SW480 (cell line): ENCODE results near the gene PRKCSH.
"Not testable (repeated sequence)": the region's sequence is repeated elsewhere in the genome, so short reads cannot be mapped to it uniquely, and the experiment has no call there.

Experiments used
- DNase-seq: peaks from one replicate; pipeline ENCODE4 v3.0.0-alpha.2; 2016; ENCODE audit warnings: low spot score

The PRKCSH gene, protein sequence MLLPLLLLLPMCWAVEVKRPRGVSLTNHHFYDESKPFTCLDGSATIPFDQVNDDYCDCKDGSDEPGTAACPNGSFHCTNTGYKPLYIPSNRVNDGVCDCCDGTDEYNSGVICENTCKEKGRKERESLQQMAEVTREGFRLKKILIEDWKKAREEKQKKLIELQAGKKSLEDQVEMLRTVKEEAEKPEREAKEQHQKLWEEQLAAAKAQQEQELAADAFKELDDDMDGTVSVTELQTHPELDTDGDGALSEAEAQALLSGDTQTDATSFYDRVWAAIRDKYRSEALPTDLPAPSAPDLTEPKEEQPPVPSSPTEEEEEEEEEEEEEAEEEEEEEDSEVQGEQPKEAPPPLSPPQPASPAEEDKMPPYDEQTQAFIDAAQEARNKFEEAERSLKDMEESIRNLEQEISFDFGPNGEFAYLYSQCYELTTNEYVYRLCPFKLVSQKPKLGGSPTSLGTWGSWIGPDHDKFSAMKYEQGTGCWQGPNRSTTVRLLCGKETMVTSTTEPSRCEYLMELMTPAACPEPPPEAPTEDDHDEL

DNA sequence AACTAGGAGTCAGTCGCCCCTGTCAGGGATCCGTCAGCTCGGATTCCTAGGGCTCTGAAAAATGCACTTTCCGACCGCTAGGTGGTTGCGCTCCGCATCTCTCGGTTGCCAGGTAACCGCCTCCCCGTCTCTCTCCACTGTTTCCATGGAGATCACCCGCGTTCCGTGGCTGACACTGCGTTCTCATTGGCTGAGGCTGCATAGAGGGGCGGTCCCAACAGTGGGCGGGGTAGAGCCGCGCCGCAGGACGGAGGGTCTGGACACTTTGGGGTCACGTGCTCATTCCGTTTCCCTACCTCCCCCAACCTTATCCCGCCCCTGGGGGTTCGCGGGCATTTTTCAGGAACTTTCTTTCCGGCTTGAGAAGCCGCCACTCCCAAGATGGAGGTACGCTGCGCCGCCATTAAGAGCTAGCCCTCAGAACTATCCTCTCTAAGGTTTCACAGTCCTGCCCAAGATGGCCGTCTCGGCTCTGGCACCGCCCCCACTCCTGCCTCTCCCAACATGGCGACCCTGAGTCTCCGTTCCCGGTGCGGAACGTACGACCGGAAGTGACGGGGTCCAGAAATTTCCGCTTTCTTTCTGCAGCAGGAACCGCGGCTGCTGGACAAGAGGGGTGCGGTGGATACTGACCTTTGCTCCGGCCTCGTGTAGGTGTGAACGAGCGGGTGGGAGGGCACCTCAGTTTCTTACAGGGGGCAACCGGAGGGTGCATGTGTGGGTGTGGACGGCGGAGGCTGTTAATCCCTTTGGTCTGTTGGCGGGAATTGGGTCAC, at the start of gene PRKCSH, which contains the start of gene ODAD3:
PRKCSH (plus strand) TSS at position 579 of the 776 bp plus-strand sequence. CDS start 483 bp downstream, outside the sequence.
ODAD3 (minus strand) TSS at position 65 of the 776 bp plus-strand sequence. CDS start 105 bp downstream, outside the sequence.
- peak; percentile 100 for DNase-seq

DNA sequence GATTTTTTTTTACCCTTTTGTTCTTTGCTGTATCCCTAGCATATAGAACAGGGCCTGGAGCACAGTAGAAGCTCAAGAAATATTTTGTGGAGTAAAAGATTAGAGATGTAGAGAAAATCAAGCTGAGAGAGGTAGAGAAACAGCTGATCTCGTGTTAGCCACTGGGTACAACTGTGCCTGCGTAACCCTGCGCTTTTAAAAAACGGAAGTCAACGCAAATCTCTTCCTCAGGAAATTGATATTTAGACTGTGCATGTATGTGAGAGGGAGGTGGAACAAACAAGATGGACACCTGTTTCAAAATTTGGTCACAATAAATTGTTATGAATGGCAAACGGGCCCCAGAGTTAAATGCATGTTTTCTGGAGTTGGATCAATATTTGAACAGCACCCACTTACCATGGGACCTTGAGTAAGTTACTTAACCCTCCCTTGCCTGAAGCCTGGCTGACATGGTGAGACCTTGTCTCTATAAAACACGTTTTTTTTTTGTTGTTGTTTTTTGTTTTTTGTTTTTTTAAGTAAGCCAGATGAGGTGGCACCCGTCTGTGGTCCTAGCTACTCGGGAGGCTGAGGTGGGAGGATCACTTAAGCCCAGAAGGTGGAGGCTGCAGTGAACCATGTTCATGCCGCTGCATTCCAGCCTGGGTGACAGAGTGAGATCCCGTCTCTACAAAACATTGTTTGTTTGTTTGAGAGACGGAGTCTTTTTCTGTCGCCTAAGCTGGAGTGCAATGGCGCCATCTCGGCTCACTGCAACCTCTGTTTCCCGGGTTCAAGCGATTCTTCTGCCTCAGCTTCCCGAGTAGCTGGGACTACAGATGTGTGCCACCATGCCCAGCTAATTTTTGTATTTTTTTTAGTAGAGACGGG, 48.0 kb upstream of the PRKCSH start:
- no peak for DNase-seq

DNA sequence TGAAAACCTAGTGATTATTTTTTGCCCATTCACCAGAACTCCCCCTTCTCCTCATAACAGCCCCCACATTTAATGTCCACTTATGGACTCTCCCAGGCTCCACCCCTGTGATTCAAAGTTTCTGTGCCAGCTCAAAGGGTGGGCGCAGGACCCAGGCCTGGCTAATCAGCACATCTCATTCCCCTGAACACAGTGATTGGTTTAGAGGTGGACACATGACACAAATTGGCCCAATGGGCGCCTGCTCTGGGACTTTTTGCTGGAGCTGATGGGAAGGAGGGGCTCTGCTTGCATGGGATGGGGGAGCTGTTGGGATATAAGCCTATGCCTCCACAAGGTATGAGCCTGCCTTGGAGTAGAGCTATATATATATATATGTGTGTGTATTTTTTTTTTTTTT, 45.1 kb upstream of the PRKCSH start:
- DNase-seq: no peak

DNA sequence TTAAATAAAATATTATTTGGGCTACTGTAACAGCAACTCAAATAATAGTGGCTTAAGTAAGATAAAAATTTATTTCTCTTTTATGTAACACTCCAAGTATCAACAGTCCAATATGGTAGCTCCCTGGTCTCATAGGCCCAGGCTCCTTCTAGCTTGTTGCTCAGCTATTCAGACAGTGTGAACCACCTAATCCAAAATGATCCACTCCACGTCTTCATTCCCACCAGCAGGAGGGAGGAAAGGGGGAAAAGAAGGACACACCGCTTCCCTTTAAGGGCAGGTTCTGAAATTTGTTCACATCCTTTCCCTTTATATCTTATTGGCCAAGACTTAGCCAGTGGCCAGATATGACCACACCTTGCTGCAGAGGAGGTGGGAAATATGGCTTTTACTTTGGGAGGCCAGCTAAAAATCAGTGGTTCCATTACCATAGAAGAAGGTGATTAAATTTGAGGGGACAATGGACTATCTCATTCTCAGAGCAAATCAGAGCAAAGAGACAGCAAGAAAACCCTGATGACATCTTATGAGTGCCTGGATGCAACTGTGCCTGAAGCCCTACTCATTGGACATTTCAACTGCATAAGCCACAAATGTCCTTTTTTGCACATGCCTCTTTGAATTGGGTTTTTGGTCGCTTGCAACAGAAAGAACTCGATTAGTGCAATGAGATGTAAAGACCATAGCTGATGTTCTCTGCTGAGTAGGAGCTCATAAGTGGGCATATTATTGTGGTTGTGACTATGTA, 44.3 kb upstream of the PRKCSH start:
- no peak for DNase-seq

DNA sequence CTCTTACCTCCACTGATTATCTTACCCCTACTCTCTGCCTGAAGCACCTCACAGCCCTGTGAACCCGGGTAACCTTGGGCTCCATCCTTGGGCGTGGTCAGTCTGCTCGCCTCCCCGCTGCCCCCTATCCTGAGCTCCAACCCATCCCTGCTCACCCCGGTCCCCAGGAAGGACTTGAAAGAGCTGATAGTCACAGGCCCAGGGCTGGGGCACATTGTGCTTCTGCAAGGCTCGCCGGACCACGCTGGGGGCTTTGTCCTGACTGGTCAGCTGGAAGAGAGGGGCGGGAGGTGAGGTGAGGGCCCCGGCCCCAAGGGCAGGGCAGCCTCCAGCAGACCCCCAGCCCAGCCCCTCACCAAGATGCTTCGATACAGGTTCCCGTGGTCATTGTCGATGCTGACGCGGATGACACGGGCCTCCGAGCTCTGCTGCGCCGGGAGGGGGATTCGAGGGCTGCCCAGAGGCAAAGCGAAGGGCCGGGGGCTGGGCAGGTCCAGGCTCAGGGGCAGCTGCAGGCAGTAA, 38.3 kb upstream of the PRKCSH start:
- no peak for DNase-seq

DNA sequence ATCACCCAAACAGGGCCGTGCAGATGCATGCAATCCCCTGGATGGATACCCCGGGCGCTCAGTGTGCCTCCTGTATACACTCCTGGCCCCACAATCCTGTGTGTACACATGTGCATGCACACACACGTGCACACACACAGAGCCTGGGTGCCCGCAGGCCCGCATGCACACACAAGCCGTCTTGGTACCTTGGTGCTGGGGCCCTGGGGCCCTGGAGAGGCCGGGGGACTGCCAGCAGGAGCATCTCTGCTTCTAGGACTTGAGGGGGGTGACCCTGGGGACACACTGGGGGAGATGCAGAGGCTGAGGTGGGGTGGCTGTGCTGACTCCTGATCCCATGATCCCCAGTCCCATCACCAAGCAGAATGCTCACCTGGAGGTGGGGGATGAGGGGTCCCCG, 35.8 kb upstream of the PRKCSH start:
- no peak for DNase-seq

DNA sequence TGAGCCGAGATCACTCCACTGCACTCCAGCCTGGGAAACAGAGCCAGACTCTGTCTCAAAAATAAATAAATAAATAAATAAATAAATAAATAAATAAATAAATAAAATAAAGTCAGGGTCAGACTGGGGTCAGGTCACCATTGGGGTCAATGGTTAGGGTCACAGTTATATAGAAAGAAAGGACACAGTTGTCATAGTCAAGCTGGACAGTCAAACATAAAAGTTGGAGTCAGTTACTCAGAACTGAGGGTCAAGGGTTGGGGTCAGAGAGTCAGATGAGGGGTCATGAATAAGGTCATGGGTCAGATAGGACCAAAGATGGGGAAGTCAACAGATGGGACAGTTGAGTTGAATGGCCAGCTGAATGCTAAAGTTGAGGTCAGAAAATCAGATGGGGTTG, 34.6 kb upstream of the PRKCSH start:
- DNase-seq: no peak

DNA sequence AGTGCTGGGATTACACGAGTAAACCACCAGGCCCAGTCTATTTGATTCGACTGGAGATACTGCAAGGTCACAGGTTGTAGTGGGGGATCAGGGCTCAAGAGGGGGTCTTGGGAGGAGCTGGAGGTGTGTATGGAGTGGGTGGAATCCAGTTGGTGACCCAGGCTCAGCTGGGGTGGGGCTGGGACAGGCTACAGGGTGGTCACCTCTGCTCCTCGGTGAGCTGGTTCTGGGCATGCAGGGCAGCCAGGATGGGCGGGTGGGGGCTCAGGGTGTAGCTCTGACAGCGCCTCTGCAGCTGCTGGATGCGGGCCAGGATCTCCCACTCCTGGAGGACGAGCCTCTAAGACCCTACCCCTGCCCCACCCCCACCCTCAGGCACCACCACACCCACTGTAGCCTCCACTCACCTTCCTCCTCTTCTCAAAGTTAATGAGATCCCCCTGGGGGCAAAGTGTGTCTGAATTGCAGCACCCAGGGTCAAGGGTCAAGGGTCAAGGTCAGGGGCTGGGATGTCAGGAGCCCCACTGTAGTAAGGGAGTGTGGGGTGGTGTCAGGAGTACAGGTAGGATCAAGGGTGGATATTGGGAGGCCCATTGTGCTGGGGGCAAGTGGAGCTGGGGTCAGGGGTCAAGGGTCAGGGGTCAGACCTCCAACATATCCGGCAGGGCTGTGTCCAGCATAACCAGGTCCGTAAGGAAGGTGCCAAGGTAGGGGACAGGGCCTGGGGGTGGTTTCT, 33.5 kb upstream of the PRKCSH start:
- no peak for DNase-seq

DNA sequence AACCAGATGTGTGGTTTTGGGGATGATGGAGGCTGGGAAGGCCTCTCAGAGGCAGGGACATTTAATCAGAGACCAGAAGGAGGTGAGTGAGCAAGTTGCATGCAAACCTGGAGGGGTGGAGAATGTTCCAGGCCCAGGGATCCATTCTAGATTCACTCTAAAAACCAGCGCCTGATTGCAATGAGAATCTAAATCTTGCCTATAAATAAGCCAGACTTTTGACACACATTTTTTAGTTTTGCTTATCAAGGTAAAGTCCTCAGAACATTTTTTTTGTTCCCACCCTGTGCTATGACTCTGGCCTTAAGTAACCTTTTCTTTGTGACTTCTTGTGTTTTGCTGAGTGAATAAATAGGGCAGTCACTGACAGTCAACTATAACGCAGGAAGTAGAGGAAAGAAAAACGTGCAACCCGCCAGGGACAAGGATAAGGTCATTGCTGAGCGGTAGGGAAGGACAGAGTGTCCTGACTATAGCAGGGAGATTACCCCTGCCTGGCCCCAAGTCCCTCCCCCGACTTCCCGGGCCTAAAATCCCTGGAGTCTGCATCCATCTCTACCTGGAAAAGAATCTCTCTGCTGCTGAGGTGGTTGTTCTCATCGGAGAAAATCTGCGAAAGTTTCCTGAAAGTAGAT, 30.7 kb upstream of the PRKCSH start:
- DNase-seq: no peak

DNA sequence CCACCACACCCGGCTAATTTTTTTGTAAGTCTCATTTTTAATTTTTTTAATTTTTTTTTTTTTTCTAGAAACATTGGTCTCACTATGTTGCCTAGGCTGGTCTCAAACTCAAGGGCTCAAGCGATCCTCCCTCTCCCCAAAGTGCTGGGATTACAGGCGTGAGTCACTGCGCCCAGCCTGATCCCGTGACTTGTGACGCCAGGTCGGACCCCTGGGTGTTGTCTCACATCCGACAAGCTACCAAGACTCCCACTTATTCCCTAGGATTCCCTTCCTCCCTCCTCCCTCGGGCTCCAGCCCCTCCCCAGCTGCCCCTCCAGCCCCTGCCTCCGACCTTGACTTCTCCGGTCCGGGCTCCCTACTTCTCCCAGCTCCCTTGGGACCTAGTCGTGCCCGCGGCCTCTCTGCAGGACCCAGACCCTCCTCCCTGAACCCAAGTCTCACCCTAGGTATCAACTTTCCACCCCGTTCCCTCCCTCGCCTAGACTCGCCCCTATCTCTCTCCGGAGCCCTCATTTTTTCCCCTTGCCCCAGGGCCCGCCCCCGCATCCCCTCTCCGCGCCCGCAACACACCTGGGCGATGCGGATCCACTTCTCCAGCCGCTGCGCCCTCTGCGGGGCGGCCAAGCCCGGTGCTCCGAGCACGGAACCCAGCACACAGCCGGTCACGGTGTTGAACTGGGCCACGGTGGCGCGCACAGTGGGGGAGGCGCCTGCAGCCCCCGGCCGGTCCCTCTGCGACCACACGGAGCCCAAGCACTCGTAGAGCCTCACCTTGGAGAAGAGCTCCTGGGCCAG, 29.4 kb upstream of the PRKCSH start:
- no peak for DNase-seq

DNA sequence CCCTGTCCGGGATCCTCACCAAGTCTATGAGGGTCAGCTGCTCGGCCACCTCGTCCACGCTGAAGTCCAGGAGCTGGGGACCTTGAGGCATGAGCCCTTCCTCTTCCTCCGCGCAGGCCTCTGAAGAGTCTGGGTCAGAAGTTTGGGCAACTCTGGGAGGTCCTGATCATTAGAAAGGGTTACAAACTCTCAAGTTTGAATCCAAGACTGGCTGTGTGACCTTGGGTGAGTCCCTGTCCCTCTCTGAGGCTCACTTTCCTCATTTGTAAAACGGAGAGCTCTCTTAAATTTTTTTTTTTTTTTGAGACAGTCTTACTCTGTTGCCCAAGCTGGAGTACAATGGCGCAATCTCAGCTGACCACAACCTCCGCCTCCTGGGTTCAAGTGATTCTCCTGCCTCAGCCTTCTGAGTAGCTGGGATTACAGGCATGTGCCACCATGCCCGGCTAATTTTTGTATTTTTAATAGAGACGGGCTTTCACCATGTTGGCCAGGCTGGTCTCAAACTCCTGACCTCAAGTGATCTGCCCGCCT, 28.7 kb upstream of the PRKCSH start:
- DNase-seq: not testable (repeated sequence)

DNA sequence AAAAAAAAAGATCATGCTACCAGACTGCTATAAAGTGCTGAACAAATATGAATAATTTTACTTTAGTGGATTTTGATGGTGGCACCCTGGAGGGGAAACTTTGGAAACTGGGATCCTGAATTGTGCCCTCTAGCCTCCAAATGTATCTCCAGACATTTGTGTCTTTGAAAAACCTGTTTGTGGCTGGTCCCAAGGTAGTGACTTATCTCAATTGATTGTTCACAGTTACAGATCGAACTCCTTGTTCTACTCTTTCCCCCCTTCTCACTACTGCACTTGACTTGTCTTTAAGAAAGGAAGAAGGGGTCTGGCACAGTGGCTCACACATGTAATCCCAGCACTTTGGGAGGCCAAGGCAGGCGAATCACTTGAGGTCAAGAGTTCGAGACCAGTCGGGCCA, 26.8 kb upstream of the PRKCSH start:
- DNase-seq: no peak

DNA sequence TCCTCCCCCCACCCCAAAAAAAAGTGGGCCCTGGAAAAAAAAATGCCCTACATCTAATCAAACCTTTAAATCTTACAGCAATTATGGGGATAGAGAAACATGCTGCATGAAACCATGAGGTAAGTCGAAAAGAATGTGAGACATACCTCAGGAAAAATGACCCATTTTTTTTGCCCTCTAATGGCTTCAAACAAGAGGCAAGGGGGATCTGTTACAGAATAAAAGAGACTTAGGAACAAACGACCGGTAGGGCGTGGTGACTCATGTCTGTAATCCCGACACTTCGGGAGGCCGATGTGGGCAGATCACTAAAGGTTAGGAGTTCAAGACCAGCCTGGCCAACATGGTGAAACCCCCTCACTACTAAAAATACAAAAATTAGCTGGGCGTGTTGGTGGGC, 24.8 kb upstream of the PRKCSH start:
- peak; percentile 33 for DNase-seq

DNA sequence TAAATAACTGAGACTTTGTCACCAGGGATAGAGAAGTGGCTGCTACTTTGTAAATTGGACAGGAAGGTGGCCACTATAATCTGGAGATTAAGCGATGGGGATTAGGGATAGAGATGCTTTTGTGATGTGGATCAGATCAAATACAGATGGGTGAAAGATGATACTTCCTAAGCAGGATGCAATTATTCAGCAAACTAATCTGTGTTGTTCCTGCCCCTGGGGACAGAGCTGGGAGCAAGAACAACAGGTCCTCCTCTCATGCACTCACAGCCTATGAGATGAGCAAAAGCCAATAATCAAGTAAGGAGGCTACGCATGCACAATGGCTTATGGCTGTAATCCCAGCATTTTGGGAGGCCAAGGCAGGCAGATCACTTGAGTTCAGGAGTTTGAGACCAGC, 20.9 kb upstream of the PRKCSH start:
- DNase-seq: no peak

DNA sequence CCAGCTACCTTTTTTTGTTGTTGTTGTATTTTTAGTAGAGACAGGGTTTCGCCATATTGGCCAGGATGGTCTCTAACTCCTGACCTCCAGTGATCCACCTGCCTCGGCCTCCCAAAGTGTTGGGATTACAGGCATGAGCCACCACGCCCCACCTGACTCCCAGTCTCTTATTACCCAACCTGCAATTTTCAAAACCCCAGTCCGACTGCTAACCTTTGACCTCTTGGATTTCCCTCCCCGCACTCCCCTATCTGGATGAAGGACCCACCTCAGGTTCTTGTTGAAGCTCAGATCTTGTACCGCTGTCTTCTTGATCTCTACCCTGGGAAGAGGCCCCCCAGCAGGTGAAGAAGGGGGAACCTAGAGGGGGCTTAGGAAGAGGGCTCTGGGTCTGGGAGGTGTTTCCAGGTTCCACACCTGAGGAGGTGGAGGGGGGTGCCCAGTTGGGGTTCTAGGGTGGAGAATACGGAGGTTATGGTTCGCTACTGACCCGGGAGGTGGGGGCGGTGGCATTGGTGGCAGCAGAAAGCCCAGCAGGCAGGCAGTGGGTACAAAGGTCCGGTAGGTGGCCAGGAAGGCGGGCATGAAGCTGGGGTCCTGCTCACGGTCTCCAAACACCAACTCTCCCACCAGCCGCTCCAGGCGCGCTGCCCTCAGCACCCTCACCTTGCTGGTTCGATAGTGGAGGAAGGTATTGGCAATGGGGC, 18.9 kb upstream of the PRKCSH start:
- DNase-seq: no peak

DNA sequence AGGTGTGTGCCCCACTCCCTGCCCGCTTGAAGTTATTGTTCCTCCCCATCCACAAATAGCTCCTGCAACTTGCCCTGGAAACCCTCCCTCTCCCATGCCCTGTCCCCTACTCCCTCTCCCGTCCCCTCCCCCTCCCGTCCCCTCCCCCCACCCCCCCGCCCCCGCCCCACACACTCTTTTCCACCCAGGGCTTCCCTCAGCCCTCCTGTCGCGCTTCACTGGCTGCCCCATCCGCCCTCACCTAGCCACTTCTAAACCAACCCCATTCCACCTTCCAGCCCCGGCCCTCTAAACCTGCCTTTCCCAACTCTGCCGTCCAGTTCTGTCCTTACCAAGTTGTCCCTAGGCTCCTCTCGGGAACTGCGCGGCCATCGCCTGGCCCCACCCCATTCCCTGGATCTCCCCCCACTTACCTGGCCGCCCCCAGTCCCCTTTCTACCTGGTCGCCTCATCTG, 17.3 kb upstream of the PRKCSH start:
- DNase-seq: peak; percentile 33

DNA sequence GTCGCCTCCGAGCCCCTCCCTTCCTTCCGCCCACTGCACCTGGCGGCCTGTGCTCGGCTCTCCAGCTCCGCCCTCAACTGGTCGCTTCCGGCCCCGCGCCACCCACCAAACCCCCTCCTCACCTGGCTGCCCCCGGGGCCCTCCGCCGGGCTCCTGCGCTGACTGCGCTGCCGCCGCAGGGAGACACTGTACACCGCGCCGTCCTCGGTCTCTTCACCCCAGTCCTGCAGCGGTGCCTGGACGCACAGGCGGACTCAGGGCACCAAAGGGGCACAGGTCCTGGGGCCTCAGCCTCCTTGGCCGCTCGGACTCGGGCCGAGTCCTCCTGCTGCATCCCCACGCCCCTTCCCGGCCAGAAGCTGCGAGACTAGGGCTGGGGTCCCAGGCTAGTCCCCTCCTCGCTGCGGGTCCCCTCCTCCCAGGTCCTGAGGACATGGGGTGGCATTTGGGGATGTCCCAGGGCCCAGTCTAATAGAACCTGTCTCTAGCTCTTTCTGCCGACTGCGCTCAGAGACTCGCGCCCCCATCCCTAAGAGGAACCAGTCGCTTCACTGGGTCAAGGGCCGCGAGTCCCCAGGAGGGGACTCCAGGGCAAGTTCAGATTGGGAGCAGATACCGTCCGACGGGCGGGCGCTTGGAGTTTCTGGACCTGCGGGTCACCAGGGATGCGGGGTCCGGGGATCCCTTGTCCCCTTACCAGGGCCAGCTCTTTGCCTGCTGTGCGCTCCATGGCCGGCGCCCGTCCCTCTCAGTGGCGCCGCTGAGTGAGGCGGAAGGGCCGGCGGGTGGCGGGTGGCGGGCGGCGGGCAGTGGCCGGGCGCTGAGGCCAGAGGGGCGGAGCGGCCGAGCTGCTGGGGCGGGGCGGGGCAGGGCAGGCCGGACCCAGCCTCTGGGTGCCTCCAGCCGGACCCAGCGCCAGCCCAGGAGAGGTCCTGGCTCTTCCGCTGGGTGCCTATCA, 16.6 kb upstream of the PRKCSH start, which contains the start of gene RGL3:
RGL3 (minus strand) TSS at position 766 of the 958 bp plus-strand sequence; CDS start at position 730, 36 bp downstream.
- peak; percentile 48 for DNase-seq
